Fibroblast of lung (primary cell): ENCODE measurements around the gene VSIG1. TPM values are rescaled to one million over a fixed set of nuclear protein-coding genes. Genes with fewer than 3 reads are reported as not detected.

Source experiments
- DNase-seq, 2 donors: peaks; one replicate each; pipeline versions ENCODE4 v3.0.0 to v3.0.0-alpha.2; 2010; ENCODE audit warnings: low read depth in 2 of 2
- H2AFZ ChIP-seq: 2 replicates; pipeline ENCODE4 v1.5.1; 2012; ENCODE audit warnings: low read length, control low read depth, inconsistent platforms
- H3K27ac ChIP-seq: 2 replicates; pipeline ENCODE4 v1.5.1; 2011; ENCODE audit warnings: low read length, control low read depth; ENCODE audit not compliant: insufficient read depth
- H3K27me3 ChIP-seq: 2 replicates; pipeline ENCODE4 v1.5.1; 2011; ENCODE audit warnings: mild to moderate bottlenecking, low read length; ENCODE audit not compliant: control insufficient read depth, insufficient read depth
- H3K36me3 ChIP-seq: 2 replicates; pipeline ENCODE4 v1.5.1; 2011; ENCODE audit warnings: low read length; ENCODE audit not compliant: control insufficient read depth, insufficient read depth
- H3K4me1 ChIP-seq: 2 replicates; pipeline ENCODE4 v1.5.1; 2011; ENCODE audit warnings: low read length; ENCODE audit not compliant: control insufficient read depth, insufficient read depth; ENCODE audit errors: extremely low read depth
- H3K4me2 ChIP-seq: 2 replicates; pipeline ENCODE4 v1.5.1; 2011; ENCODE audit warnings: low read length, control low read depth; ENCODE audit not compliant: insufficient read depth; ENCODE audit errors: extremely low read depth
- H3K4me3 ChIP-seq, 4 experiments: fragments of 200-600 bp in 1 of 4; sonication (generic) in 1 of 4; replicated peaks in 1 of 4; 2 replicates each; pipeline ENCODE4 v1.5.1; 2011 to 2016; ENCODE audit warnings: low read length in 4 of 4, low read depth in 3 of 4, mild to moderate bottlenecking in 3 of 4, control low read depth in 2 of 4, inconsistent platforms in 1 of 4, mixed read lengths in 1 of 4; ENCODE audit not compliant: insufficient read depth in 1 of 4; ENCODE audit errors: control extremely low read depth in 1 of 4
- H3K79me2 ChIP-seq: 2 replicates; pipeline ENCODE4 v1.5.1; 2012; ENCODE audit warnings: mild to moderate bottlenecking, low read length, inconsistent platforms; ENCODE audit not compliant: control insufficient read depth, insufficient read depth
- H3K9ac ChIP-seq: 2 replicates; pipeline ENCODE4 v1.5.1; 2011; ENCODE audit warnings: mild to moderate bottlenecking, low read length, control low read depth; ENCODE audit not compliant: insufficient read depth
- H3K9me3 ChIP-seq: 2 replicates; pipeline ENCODE4 v1.5.1; 2012; ENCODE audit warnings: low read depth, low read length; ENCODE audit not compliant: control insufficient read depth, insufficient read depth
- H4K20me1 ChIP-seq: 2 replicates; pipeline ENCODE4 v1.5.1; 2011; ENCODE audit warnings: low read length; ENCODE audit not compliant: control insufficient read depth, insufficient read depth; ENCODE audit errors: extremely low read depth
- EZH2 ChIP-seq: IDR thresholded peaks from 2 replicates; pipeline ENCODE4 v1.5.1; 2012; ENCODE audit warnings: low read length, control low read depth, mild to moderate bottlenecking; ENCODE audit errors: missing control alignments
- polyA plus RNA-seq, 2 donors: library from polyadenylated mRNA; depleted of rRNA in 1 of 2; stranded (reverse) in 1 of 2; unstranded in 1 of 2; fragments of >200 nt; gene quantifications; 2 replicates each; pipeline ENCODE4 v1.2.1, GENCODE V29; 2011 to 2012; ENCODE audit warnings: missing spikeins in 1 of 2
- total RNA-seq: library from RNA; depleted of rRNA; stranded (reverse); fragments of >200 nt; gene quantifications from 2 replicates; pipeline ENCODE4 v1.2.1, GENCODE V29; 2014
- TF ChIP-seq, protein P1 (sequence below), 2 donors: IDR thresholded peaks in 1 of 2; conservative IDR thresholded peaks in 1 of 2; 1 replicate in 1 of 2; 2 replicates in 1 of 2; pipeline ENCODE4 v1.5.1; 2011 to 2012; ENCODE audit warnings: low read length in 2 of 2, control low read depth in 1 of 2, inconsistent platforms in 1 of 2, low read depth in 1 of 2, mild to moderate bottlenecking in 1 of 2

VSIG1 gene
- total and polyA plus RNA-seq, 2 donors (not counting 1 experiment from before 2014, with no cell fraction given) = 0.20 TPM; not detected in 1

DNA sequence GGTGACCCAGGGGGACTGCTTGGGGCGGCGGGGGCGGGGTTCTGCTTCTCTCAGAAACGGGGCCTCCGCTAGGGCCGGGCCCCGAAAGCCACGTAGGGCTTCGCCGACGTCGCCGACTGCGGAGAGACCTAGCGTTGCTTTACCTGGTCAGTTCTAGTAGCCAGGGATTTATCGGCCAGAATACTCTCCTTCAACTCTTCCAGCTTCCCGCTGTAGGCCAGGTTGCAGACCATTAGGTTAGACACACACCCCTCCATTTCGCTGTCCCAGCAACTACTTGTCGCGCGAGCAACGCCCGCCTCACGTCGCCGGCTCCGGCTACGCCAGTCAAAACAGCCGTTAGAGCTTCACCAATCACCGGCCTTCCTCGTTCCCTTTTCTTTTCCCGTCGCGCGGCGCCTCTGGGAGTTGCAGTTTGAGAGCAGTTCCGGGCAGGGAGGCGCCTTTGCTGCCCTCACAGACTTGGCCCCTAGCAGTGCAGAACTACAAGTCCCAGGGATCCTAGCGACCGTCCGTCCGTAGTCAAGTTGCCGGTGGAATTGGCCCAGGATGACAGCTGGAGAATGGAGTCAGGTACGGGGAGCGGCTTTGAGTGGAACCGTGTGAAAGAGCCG is 46.5 kb downstream of the VSIG1 start, which contains the start of the genes ATG4A and PSMD10:
Gene ATG4A, plus strand, starts transcription at position 515 of the 614 bp plus-strand sequence. Its CDS starts 49 bp downstream, at position 564.
Gene PSMD10, minus strand, starts transcription at position 279 of the 614 bp plus-strand sequence. Its CDS starts 22 bp downstream, at position 257.
- no peaks in the 10 kb centered on the region for H3K4me1 ChIP-seq
- peak within 1 kb of the TSS; percentile 68 for H3K9ac ChIP-seq
- H3K27me3 ChIP-seq = no peaks in the 10 kb centered on the region
- H3K4me2 ChIP-seq = peak within 1 kb of the TSS; percentile 82
- no peaks in the 10 kb centered on the region for H4K20me1 ChIP-seq
- H3K36me3 ChIP-seq = peaks cover 3% of the 10 kb centered on the region
- H3K27ac ChIP-seq = peak within 1 kb of the TSS; percentile 74
- TF ChIP-seq EZH2 = no peak
- TF ChIP-seq, protein P1, sequence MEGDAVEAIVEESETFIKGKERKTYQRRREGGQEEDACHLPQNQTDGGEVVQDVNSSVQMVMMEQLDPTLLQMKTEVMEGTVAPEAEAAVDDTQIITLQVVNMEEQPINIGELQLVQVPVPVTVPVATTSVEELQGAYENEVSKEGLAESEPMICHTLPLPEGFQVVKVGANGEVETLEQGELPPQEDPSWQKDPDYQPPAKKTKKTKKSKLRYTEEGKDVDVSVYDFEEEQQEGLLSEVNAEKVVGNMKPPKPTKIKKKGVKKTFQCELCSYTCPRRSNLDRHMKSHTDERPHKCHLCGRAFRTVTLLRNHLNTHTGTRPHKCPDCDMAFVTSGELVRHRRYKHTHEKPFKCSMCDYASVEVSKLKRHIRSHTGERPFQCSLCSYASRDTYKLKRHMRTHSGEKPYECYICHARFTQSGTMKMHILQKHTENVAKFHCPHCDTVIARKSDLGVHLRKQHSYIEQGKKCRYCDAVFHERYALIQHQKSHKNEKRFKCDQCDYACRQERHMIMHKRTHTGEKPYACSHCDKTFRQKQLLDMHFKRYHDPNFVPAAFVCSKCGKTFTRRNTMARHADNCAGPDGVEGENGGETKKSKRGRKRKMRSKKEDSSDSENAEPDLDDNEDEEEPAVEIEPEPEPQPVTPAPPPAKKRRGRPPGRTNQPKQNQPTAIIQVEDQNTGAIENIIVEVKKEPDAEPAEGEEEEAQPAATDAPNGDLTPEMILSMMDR (conservative IDR thresholded peaks at IDR 0.05 in 1 of 2, IDR thresholded peaks at IDR 0.05 in 1 of 2; ENCODE audit: low read depth in 1 of 2, low read length in 2 of 2) = no peak
- peak; percentile 94 to 95 for DNase-seq
- peak within 1 kb of the TSS; percentile 76 to 96 (median 79) for H3K4me3 ChIP-seq
- H3K79me2 ChIP-seq = peaks cover 11% of the 10 kb centered on the region
- H2AFZ ChIP-seq = peak within 1 kb of the TSS; percentile 85
- H3K9me3 ChIP-seq = no peaks in the 10 kb centered on the region

DNA sequence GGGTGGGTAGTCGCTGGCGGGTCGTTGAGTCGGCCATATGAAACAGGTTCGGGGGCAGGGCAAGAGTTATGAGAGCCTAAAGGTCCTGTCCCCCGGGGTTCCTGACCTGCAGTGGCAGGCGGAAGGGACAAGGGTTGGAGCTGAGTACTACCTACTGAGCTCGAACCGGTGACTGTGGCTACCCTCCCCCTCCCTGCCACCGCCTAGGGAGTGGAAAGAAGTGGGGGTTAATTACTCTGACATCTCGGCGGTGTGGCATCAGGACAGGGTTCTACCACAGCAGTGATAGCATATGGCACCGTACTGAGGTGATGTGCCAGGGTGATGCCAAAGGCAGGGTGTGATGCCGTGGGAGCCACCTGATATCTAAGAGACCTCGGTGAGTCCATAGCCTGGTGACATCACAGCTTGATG is 47.0 kb downstream of the VSIG1 start:
- Histone ChIP-seq H3K9me3 (no peaks in the 10 kb centered on the region), H3K4me2 (peak overlapping the region; percentile 82), H3K36me3 (peaks cover 3% of the 10 kb centered on the region), H2AFZ (peak overlapping the region; percentile 85), H4K20me1 (no peaks in the 10 kb centered on the region), H3K79me2 (peaks cover 11% of the 10 kb centered on the region), H3K27me3 (no peaks in the 10 kb centered on the region), H3K27ac (peak overlapping the region; percentile 38), H3K9ac (peak overlapping the region; percentile 46), H3K4me3 (peak overlapping the region; percentile 76 to 80 (median 79)), H3K4me1 (no peaks in the 10 kb centered on the region)
- no peak for TF ChIP-seq EZH2
- no peak for DNase-seq

DNA sequence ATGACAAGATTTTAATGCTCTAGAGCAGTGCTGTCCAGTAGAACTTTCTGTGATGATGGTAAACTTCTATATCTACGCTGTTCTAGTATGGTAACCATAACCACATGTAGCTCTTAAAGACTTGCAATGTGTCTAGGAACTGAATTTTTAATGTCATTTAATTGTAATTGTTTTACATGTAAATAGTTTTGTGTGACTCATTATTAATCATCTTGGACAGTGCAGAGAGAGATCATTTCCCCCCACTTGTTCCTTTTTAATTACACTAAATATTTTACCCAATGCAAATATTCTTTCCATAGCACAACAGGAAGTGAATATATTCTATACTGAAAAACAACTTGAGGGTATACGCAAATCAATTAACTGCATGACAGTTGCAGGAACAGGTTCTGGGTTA is 52.5 kb downstream of the VSIG1 start:
- no peaks in the 10 kb centered on the region for H3K9me3 ChIP-seq
- TF ChIP-seq, protein P1 (conservative IDR thresholded peaks at IDR 0.05 in 1 of 2, IDR thresholded peaks at IDR 0.05 in 1 of 2; ENCODE audit: low read depth in 1 of 2, low read length in 2 of 2) = no peak
- TF ChIP-seq EZH2 = no peak
- H2AFZ ChIP-seq = no peak overlapping the region
- no peaks in the 10 kb centered on the region for H3K27me3 ChIP-seq
- H3K4me2 ChIP-seq = no peak overlapping the region
- peaks cover 2% of the 10 kb centered on the region for H3K4me1 ChIP-seq
- no peak overlapping the region for H3K4me3 ChIP-seq
- H3K27ac ChIP-seq = no peak overlapping the region
- no peaks in the 10 kb centered on the region for H4K20me1 ChIP-seq
- H3K36me3 ChIP-seq = no peaks in the 10 kb centered on the region
- no peak overlapping the region for H3K9ac ChIP-seq
- H3K79me2 ChIP-seq = no peaks in the 10 kb centered on the region
- DNase-seq = peak in 1 of 2 donors; percentile 15
